RWPE2 (cell line): ENCODE data around the gene EEF2KMT.
"Not testable (repeated sequence)": the region's sequence is repeated elsewhere in the genome, so short reads cannot be mapped to it uniquely, and the experiment has no call there.

Experiments used
- ATAC-seq: fragments of 200-7000 bp; cut with Tn5 transposase; 3 replicates; pipeline ENCODE4 v1.9.1; 2021; ENCODE audit warnings: low read depth
- DNase-seq: peaks from one replicate; pipeline ENCODE4 v3.0.0-alpha.2; 2020; ENCODE audit warnings: low spot score
- H3K27ac ChIP-seq: fragments of 450-650 bp; 2 replicates; pipeline ENCODE4 v1.5.1; 2017; ENCODE audit warnings: mild to moderate bottlenecking; ENCODE audit not compliant: poor library complexity, severe bottlenecking
- H3K27me3 ChIP-seq: fragments of 250-450 bp; sonication (Bioruptor Pico); 2 replicates; pipeline ENCODE4 v1.5.1; 2021; ENCODE audit warnings: mild to moderate bottlenecking, moderate library complexity; ENCODE audit not compliant: insufficient read depth, poor library complexity, severe bottlenecking
- H3K36me3 ChIP-seq: fragments of 250-450 bp; sonication (Bioruptor Pico); 2 replicates; pipeline ENCODE4 v1.5.1; 2020; ENCODE audit warnings: low read depth, mild to moderate bottlenecking, moderate library complexity
- H3K4me1 ChIP-seq: fragments of 250-450 bp; sonication (Bioruptor Pico); 2 replicates; pipeline ENCODE4 v1.5.1; 2021; ENCODE audit warnings: mild to moderate bottlenecking, moderate library complexity; ENCODE audit not compliant: insufficient read depth, poor library complexity, severe bottlenecking
- H3K4me3 ChIP-seq: fragments of 250-450 bp; sonication (Bioruptor Pico); 2 replicates; pipeline ENCODE4 v1.5.1; 2021; ENCODE audit warnings: mild to moderate bottlenecking, moderate library complexity; ENCODE audit not compliant: severe bottlenecking
- H3K9me3 ChIP-seq: fragments of 250-450 bp; sonication (Bioruptor Pico); 2 replicates; pipeline ENCODE4 v1.5.1; 2021; ENCODE audit warnings: mild to moderate bottlenecking, moderate library complexity; ENCODE audit not compliant: severe bottlenecking
- CTCF ChIP-seq: fragments of 450-650 bp; IDR thresholded peaks from one replicate; pipeline ENCODE4 v1.5.1; 2017; ENCODE audit warnings: mild to moderate bottlenecking, moderate library complexity; ENCODE audit not compliant: poor library complexity, severe bottlenecking

EEF2KMT gene

GRCh38 chr16:5054876-5055865, 42.4 kb downstream of the EEF2KMT start:
- Histone ChIP-seq H3K27ac (no peak overlapping the region), H3K9me3 (no peaks in the 10 kb centered on the region), H3K36me3 (no peaks in the 10 kb centered on the region), H3K4me3 (no peak overlapping the region), H3K27me3 (no peaks in the 10 kb centered on the region), H3K4me1 (no peaks in the 10 kb centered on the region)
- no peak for ATAC-seq
- TF ChIP-seq CTCF, result no peak
- DNase-seq, result no peak

DNA sequence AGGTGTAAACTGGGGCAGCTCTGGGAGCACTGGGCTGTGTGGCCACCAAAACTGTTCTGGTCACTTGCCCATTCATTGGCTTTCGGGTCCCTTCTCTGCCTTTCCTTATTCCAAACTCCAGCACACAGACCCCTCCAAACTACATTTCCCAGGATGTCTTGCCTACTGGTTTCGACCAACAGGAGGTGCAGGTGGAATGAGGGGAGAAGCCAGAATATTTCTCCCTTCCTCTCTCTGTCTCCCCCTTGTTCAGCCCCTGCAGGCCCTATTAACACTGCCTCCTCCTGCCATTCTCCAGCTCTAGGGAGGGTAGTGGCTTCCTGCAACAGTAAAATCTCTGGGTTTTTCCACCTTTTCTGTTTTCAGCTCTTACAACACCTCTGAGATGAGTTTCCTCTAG, 50.7 kb downstream of the EEF2KMT start:
- no peak for TF ChIP-seq CTCF
- H3K4me1 ChIP-seq, result no peaks in the 10 kb centered on the region
- no peaks in the 10 kb centered on the region for H3K36me3 ChIP-seq
- no peaks in the 10 kb centered on the region for H3K27me3 ChIP-seq
- no peak overlapping the region for H3K27ac ChIP-seq
- no peak overlapping the region for H3K4me3 ChIP-seq
- no peaks in the 10 kb centered on the region for H3K9me3 ChIP-seq
- DNase-seq (no peak), ATAC-seq (no peak)

- ATAC-seq (no peak), DNase-seq (peak; percentile 20)
- Histone ChIP-seq H3K27ac (no peak overlapping the region), H3K4me1 (no peaks in the 10 kb centered on the region), H3K36me3 (no peaks in the 10 kb centered on the region), H3K4me3 (no peak overlapping the region), H3K27me3 (no peaks in the 10 kb centered on the region), H3K9me3 (no peaks in the 10 kb centered on the region)
- TF ChIP-seq CTCF, result no peak
These were observed 52.0 kb downstream of the EEF2KMT start for GRCh38 chr16:5045499-5046115.

- not testable (repeated sequence) for DNase-seq, H3K4me3 ChIP-seq, H3K36me3 ChIP-seq, H3K9me3 ChIP-seq, H3K4me1 ChIP-seq, H3K27ac ChIP-seq, H3K27me3 ChIP-seq, ATAC-seq
These were observed 53.0 kb downstream of the EEF2KMT start for GRCh38 chr16:5044581-5044980.

- ATAC-seq (no peak), DNase-seq (peak; percentile 38)
- no peaks in the 10 kb centered on the region for H3K4me1 ChIP-seq
- no peak for TF ChIP-seq CTCF
- no peak overlapping the region for H3K27ac ChIP-seq
- no peaks in the 10 kb centered on the region for H3K9me3 ChIP-seq
- no peak overlapping the region for H3K4me3 ChIP-seq
- H3K27me3 ChIP-seq, result no peaks in the 10 kb centered on the region
- no peaks in the 10 kb centered on the region for H3K36me3 ChIP-seq
These were observed 53.5 kb downstream of the EEF2KMT start for GRCh38 chr16:5044011-5044540.
